GM23248 (cell line): ENCODE data around the gene RSBN1L.

Source experiments
- EZH2 ChIP-seq: fragments of 200-600 bp; sonication (generic); IDR thresholded peaks from 2 replicates; pipeline ENCODE4 v1.6.1; 2018; ENCODE audit warnings: antibody characterized with exemption, mild to moderate bottlenecking; ENCODE audit not compliant: insufficient read depth, poor library complexity, severe bottlenecking
- EZH2phosphoT487 ChIP-seq: fragments of 200-600 bp; sonication (generic); IDR thresholded peaks from 2 replicates; pipeline ENCODE4 v1.6.1; 2018; ENCODE audit warnings: antibody characterized with exemption, moderate library complexity, mild to moderate bottlenecking, low read depth; ENCODE audit not compliant: insufficient read depth

- TF ChIP-seq EZH2 (no peak), EZH2phosphoT487 (no peak)
Observed at GRCh38 chr7:77734659-77735421, 38.6 kb downstream of the RSBN1L start.
